Thyroid gland (tissue), 4 donors: ENCODE results near the gene COG7. TPM values are rescaled to one million over a fixed set of nuclear protein-coding genes. Genes with fewer than 3 reads are reported as not detected.
"Not testable (repeated sequence)": the region's sequence is repeated elsewhere in the genome, so short reads cannot be mapped to it uniquely, and the experiment has no call there.

Experiments
- DNase-seq, 2 donors: peaks; one replicate each; pipeline ENCODE4 v3.0.0-alpha.2; 2019
- H3K27ac ChIP-seq, 3 donors: fragments of 200-600 bp; sonication (generic); 1 replicate in 2 of 3; 2 replicates in 1 of 3; pipeline ENCODE4 v1.5.1; 2016 to 2019; ENCODE audit warnings: mild to moderate bottlenecking in 1 of 3, moderate library complexity in 1 of 3
- H3K27me3 ChIP-seq: fragments of 200-600 bp; sonication (generic); one replicate; pipeline ENCODE4 v1.5.1; 2019
- H3K36me3 ChIP-seq, 2 donors: fragments of 200-600 bp; sonication (generic); one replicate each; pipeline ENCODE4 v1.5.1; 2016 to 2019
- H3K4me1 ChIP-seq, 2 donors: fragments of 200-600 bp; sonication (generic); one replicate each; pipeline ENCODE4 v1.5.1; 2017 to 2019
- H3K4me3 ChIP-seq, 3 donors: fragments of 200-600 bp; sonication (generic); replicated peaks in 1 of 3; 1 replicate in 2 of 3; 2 replicates in 1 of 3; pipeline ENCODE4 v1.5.1; 2016; ENCODE audit warnings: mild to moderate bottlenecking in 1 of 3
- H3K9me3 ChIP-seq: fragments of 200-600 bp; sonication (generic); one replicate; pipeline ENCODE4 v1.5.1; 2017
- CTCF ChIP-seq, 6 experiments: fragments of 200-600 bp in 3 of 6; fragments of 450-650 bp in 3 of 6; sonication (generic) in 3 of 6; IDR thresholded peaks; one replicate each; pipeline ENCODE4 v1.5.1; 2016 to 2019; ENCODE audit warnings: antibody characterized with exemption in 6 of 6, mild to moderate bottlenecking in 2 of 6, inconsistent platforms in 1 of 6, moderate library complexity in 1 of 6
- POLR2A ChIP-seq, 2 donors: fragments of 450-650 bp; IDR thresholded peaks; one replicate each; pipeline ENCODE4 v1.6.1; 2017; ENCODE audit warnings: antibody characterized with exemption in 2 of 2, mild to moderate bottlenecking in 2 of 2, moderate library complexity in 1 of 2
- WGBS, 2 donors: methylation state at CpG; one replicate each; pipeline ENCODE4 v1.1.5; 2017; 5-methylcytosine and 5-hydroxymethylcytosine counted together
- intact Hi-C: fragments of 100-400 bp; cut with DNase I; formaldehyde crosslinking; loops from one replicate; pipeline ENCODE4 v1.15.1; 2023
- total RNA-seq, 4 donors: library from RNA; depleted of rRNA; stranded (reverse); fragments of >200 nt; gene quantifications; one replicate each; pipeline ENCODE4 v1.2.3, GENCODE V29; 2016

The COG7 gene
- total RNA-seq, 4 donors from 2014 or later: 27.5 to 35.1 (median 30.8) TPM

- intact Hi-C loops: no loop called here
- H3K27ac ChIP-seq: peak overlapping the region in 1 of 3 donors; percentile 12
- TF ChIP-seq CTCF (IDR thresholded peaks at IDR 0.05) (no peak), POLR2A (IDR thresholded peaks at IDR 0.05) (no peak)
- peaks cover 0 to 4% of the 10 kb centered on the region in 2 donors for H3K36me3 ChIP-seq
- peaks cover 6 to 9% of the 10 kb centered on the region in 2 donors for H3K4me1 ChIP-seq
- H3K27me3 ChIP-seq: no peaks in the 10 kb centered on the region
- no peak overlapping the region for H3K4me3 ChIP-seq
- 77 to 79% methylated on average over 14 to 15 of the region's 15 CpGs for WGBS, 2 donors
- no peaks in the 10 kb centered on the region for H3K9me3 ChIP-seq
- peak; percentile 16 to 21 for DNase-seq
Observed at GRCh38 chr16:23385441-23385840, 67.5 kb downstream of the COG7 start.

- DNase-seq: peak; percentile 24 to 34
- peaks cover 6 to 9% of the 10 kb centered on the region in 2 donors for H3K4me1 ChIP-seq
- TF ChIP-seq CTCF (IDR thresholded peaks at IDR 0.05) (no peak), POLR2A (IDR thresholded peaks at IDR 0.05) (no peak)
- intact Hi-C loops: no loop called here
- no peak overlapping the region for H3K4me3 ChIP-seq
- H3K27ac ChIP-seq: peak overlapping the region in 1 of 3 donors; percentile 12
- no peaks in the 10 kb centered on the region for H3K27me3 ChIP-seq
- no peaks in the 10 kb centered on the region for H3K9me3 ChIP-seq
- 81 to 84% methylated on average over 10 of the region's 10 CpGs for WGBS, 2 donors
- H3K36me3 ChIP-seq: peaks cover 0 to 4% of the 10 kb centered on the region in 2 donors
Observed at GRCh38 chr16:23384878-23385277, 68.1 kb downstream of the COG7 start.

GRCh38 chr16:23383881-23384280 is 69.1 kb downstream of the COG7 start:
- 90 to 94% methylated on average over 3 of the region's 3 CpGs for WGBS, 2 donors
- DNase-seq: no peak
- Histone ChIP-seq H3K4me1 (peaks cover 6 to 9% of the 10 kb centered on the region in 2 donors), H3K4me3 (no peak overlapping the region), H3K9me3 (no peaks in the 10 kb centered on the region), H3K36me3 (no peaks in the 10 kb centered on the region), H3K27me3 (no peaks in the 10 kb centered on the region), H3K27ac (no peak overlapping the region)
- intact Hi-C loops: no loop called here
- TF ChIP-seq CTCF (IDR thresholded peaks at IDR 0.05) (no peak), POLR2A (IDR thresholded peaks at IDR 0.05) (no peak)

GRCh38 chr16:23382279-23382678 is 70.7 kb downstream of the COG7 start:
- TF ChIP-seq POLR2A (IDR thresholded peaks at IDR 0.05) (no peak), CTCF (IDR thresholded peaks at IDR 0.05) (no peak)
- intact Hi-C loops: no loop called here
- Histone ChIP-seq H3K27ac (no peak overlapping the region), H3K27me3 (no peaks in the 10 kb centered on the region), H3K36me3 (no peaks in the 10 kb centered on the region), H3K4me3 (no peak overlapping the region), H3K9me3 (no peaks in the 10 kb centered on the region), H3K4me1 (peaks cover 6 to 9% of the 10 kb centered on the region in 2 donors)
- peak; percentile 31 to 40 for DNase-seq
- 41 to 56% methylated on average over 6 of the region's 6 CpGs for WGBS, 2 donors

- DNase-seq, H3K27ac ChIP-seq, intact Hi-C loops, H3K9me3 ChIP-seq, H3K4me3 ChIP-seq, H3K4me1 ChIP-seq, H3K27me3 ChIP-seq, H3K36me3 ChIP-seq: not testable (repeated sequence)
- WGBS, 2 donors: 85 to 97% methylated on average over 9 of the region's 9 CpGs
Observed at GRCh38 chr16:23381702-23382101, 71.3 kb downstream of the COG7 start.

- DNase-seq: no peak
- Histone ChIP-seq H3K4me1 (peaks cover 6 to 9% of the 10 kb centered on the region in 2 donors), H3K36me3 (no peaks in the 10 kb centered on the region), H3K27me3 (no peaks in the 10 kb centered on the region), H3K9me3 (no peaks in the 10 kb centered on the region), H3K4me3 (no peak overlapping the region), H3K27ac (no peak overlapping the region)
- no peak for TF ChIP-seq POLR2A (IDR thresholded peaks at IDR 0.05)
- TF ChIP-seq CTCF (IDR thresholded peaks at IDR 0.05): no peak
- WGBS, 2 donors: 94 to 100% methylated on average over 9 to 12 of the region's 20 CpGs
- intact Hi-C loops: no loop called here
Observed at GRCh38 chr16:23380501-23380951, 72.5 kb downstream of the COG7 start.
